ENCODE results near the gene ULBP3. TPM values are rescaled to one million over a fixed set of nuclear protein-coding genes. Genes with fewer than 3 reads are reported as not detected.
A peak's percentile ranks its signal among the peaks of the same experiment; 100 is the strongest.
"Not testable (repeated sequence)": the region's sequence is repeated elsewhere in the genome, so short reads cannot be mapped to it uniquely, and the experiment has no call there.

Gene ULBP3
- total RNA-seq, 4 donors from 2014 or later, result not detected

DNA sequence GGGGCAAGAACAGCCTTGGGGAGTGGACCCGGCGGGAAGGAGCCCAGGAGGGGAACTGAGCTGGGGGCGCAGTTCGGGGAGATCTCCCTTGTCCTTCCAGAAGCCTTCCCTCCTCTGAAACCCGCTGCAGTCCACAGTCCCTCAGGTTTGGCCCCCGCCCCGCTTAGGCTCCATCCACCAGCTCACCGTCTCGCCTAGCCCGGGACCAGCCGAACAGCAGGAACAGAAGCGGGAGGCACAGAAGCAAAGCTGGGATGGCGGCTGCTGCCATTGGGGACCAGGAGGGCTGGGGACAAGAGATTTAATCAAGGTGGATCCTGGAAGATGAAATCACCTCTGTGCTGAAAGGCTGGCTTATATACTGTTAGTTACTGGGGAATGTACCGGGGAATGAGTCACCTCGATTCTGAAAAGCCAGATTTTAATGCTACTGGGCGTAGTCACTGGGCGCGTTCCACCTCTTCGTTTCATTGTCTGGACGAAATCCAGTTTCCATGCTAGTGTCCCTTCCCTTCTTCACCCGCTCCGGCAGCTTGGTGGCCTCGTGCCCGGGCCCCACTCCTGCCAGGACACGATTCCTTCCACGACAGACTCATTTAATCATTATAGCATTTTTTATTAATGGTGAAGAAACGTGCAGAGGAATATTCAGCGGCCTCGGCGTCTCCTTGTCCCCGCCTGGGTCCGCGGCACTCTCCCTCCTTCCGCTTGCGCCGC, 43.6 kb downstream of the ULBP3 start, which contains the start of gene RAET1L:
RAET1L (minus strand) TSS at position 332 of the 717 bp plus-strand sequence; CDS start at position 271, 61 bp downstream.
- Histone ChIP-seq H3K27ac (no peak within 1 kb of the TSS), H3K36me3 (no peaks in the 10 kb centered on the region), H3K9me3 (no peaks in the 10 kb centered on the region), H3K27me3 (peaks cover 0 to 8% of the 10 kb centered on the region in 2 donors), H3K4me1 (peaks cover 0 to 16% (median 3%) of the 10 kb centered on the region in 4 donors), H3K4me3 (peak within 1 kb of the TSS in 3 of 4 donors; percentile 8 to 30 (median 22))
- TF ChIP-seq POLR2A (IDR thresholded peaks at IDR 0.05), result no peak
- TF ChIP-seq, protein P1, sequence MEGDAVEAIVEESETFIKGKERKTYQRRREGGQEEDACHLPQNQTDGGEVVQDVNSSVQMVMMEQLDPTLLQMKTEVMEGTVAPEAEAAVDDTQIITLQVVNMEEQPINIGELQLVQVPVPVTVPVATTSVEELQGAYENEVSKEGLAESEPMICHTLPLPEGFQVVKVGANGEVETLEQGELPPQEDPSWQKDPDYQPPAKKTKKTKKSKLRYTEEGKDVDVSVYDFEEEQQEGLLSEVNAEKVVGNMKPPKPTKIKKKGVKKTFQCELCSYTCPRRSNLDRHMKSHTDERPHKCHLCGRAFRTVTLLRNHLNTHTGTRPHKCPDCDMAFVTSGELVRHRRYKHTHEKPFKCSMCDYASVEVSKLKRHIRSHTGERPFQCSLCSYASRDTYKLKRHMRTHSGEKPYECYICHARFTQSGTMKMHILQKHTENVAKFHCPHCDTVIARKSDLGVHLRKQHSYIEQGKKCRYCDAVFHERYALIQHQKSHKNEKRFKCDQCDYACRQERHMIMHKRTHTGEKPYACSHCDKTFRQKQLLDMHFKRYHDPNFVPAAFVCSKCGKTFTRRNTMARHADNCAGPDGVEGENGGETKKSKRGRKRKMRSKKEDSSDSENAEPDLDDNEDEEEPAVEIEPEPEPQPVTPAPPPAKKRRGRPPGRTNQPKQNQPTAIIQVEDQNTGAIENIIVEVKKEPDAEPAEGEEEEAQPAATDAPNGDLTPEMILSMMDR (IDR thresholded peaks at IDR 0.05), result no peak
- peak in 1 of 3 donors; percentile 47 for DNase-seq

- H3K36me3 ChIP-seq, result no peaks in the 10 kb centered on the region
- peak in 1 of 3 donors; percentile 15 for DNase-seq
- H3K4me1 ChIP-seq, result peaks cover 0 to 16% (median 3%) of the 10 kb centered on the region in 4 donors
- H3K27me3 ChIP-seq, result peaks cover 0 to 8% of the 10 kb centered on the region in 2 donors
- H3K4me3 ChIP-seq, result no peak overlapping the region
- no peaks in the 10 kb centered on the region for H3K9me3 ChIP-seq
- H3K27ac ChIP-seq, result no peak overlapping the region
- TF ChIP-seq, protein P1 (IDR thresholded peaks at IDR 0.05), result no peak
- no peak for TF ChIP-seq POLR2A (IDR thresholded peaks at IDR 0.05)
Measured at GRCh38 chr6:150024646-150025155, 44.2 kb downstream of the ULBP3 start.

- DNase-seq, result peak in 1 of 3 donors; percentile 22
- not testable (repeated sequence) for H3K27me3 ChIP-seq, H3K9me3 ChIP-seq, H3K4me3 ChIP-seq, H3K27ac ChIP-seq, H3K36me3 ChIP-seq
- H3K4me1 ChIP-seq, result peaks cover 0 to 16% (median 3%) of the 10 kb centered on the region in 4 donors
Measured at GRCh38 chr6:150024021-150024420, 44.9 kb downstream of the ULBP3 start.

DNA sequence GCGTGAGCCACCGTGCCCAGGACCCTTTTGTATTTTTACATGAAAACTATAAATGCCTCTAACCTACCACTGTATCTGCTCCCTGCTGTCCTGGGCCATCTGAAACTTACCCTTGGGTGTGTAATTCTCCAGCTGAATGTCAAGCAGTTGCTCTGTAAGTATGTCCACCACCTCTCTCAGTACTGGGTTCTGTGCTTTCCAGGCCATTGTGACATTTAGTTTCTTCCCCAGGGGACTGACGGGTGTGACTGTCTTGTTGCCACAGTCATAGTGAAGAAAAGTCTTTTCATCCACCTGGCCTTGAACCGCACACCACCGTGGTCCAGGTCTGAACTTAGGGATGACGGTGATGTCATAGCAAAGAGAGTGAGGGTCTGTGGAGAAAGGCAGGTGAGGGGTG, 47.1 kb downstream of the ULBP3 start:
- not testable (repeated sequence) for H3K27me3 ChIP-seq, H3K27ac ChIP-seq, H3K9me3 ChIP-seq, H3K36me3 ChIP-seq, DNase-seq, H3K4me3 ChIP-seq
- H3K4me1 ChIP-seq, result peaks cover 0 to 16% (median 3%) of the 10 kb centered on the region in 4 donors

- H3K27me3 ChIP-seq, result peaks cover 0 to 6% of the 10 kb centered on the region in 2 donors
Measured at GRCh38 chr6:150018846-150019580, 49.9 kb downstream of the ULBP3 start.

GRCh38 chr6:150017186-150017521, 51.8 kb downstream of the ULBP3 start:
- not testable (repeated sequence) for H3K9me3 ChIP-seq, H3K4me3 ChIP-seq, DNase-seq, H3K27me3 ChIP-seq, H3K27ac ChIP-seq, H3K36me3 ChIP-seq
- H3K4me1 ChIP-seq, result peaks cover 0 to 10% (median 0%) of the 10 kb centered on the region in 4 donors

More at GRCh38 chr6:150018846-150019580, 49.9 kb downstream of the ULBP3 start:
- no peak overlapping the region for H3K27ac ChIP-seq
- peaks cover 0 to 10% (median 0%) of the 10 kb centered on the region in 4 donors for H3K4me1 ChIP-seq
- no peak for DNase-seq
- H3K36me3 ChIP-seq, result no peaks in the 10 kb centered on the region
- H3K9me3 ChIP-seq, result no peaks in the 10 kb centered on the region
- TF ChIP-seq POLR2A (IDR thresholded peaks at IDR 0.05), result no peak
- TF ChIP-seq, protein P1 (IDR thresholded peaks at IDR 0.05), result no peak
- H3K4me3 ChIP-seq, result no peak overlapping the region

Measured in Peyer's patch (tissue), 4 donors.